Coronary artery (tissue), 2 donors: ENCODE measurements around the gene DROSHA.

Experiments used
- DNase-seq: peaks from one replicate; pipeline ENCODE4 v3.0.0-alpha.2; 2017; ENCODE audit warnings: low spot score
- H3K27ac ChIP-seq, 2 donors: fragments of 200-600 bp; sonication (generic); one replicate each; pipeline ENCODE4 v1.5.1; 2016 to 2019
- H3K4me3 ChIP-seq: fragments of 200-600 bp; sonication (generic); 2 replicates; pipeline ENCODE4 v1.5.1; 2016; ENCODE audit warnings: mild to moderate bottlenecking, moderate library complexity
- CTCF ChIP-seq: fragments of 200-600 bp; sonication (generic); IDR thresholded peaks from one replicate; pipeline ENCODE4 v1.5.1; 2019; ENCODE audit warnings: antibody characterized with exemption

The DROSHA gene

GRCh38 chr5:31530541-31531265, 1.2 kb downstream of the DROSHA start:
- no peak for TF ChIP-seq CTCF
- Histone ChIP-seq H3K27ac (no peak overlapping the region), H3K4me3 (peak overlapping the region; percentile 85)
- no peak for DNase-seq

- H3K4me3 ChIP-seq, result no peak overlapping the region
- no peak overlapping the region for H3K27ac ChIP-seq
- no peak for DNase-seq
- no peak for TF ChIP-seq CTCF
Measured at GRCh38 chr5:31523041-31523440, 8.9 kb downstream of the DROSHA start.

GRCh38 chr5:31516802-31517201, 15.1 kb downstream of the DROSHA start:
- TF ChIP-seq CTCF, result no peak

GRCh38 chr5:31511305-31511704, 20.6 kb downstream of the DROSHA start:
- TF ChIP-seq CTCF, result no peak
- no peak overlapping the region for H3K4me3 ChIP-seq
- no peak for DNase-seq
- H3K27ac ChIP-seq, result no peak overlapping the region

More at GRCh38 chr5:31516802-31517201, 15.1 kb downstream of the DROSHA start:
- Histone ChIP-seq H3K27ac (no peak overlapping the region), H3K4me3 (no peak overlapping the region)
- DNase-seq, result no peak

GRCh38 chr5:31504529-31504928, 27.4 kb downstream of the DROSHA start:
- Histone ChIP-seq H3K4me3 (no peak overlapping the region), H3K27ac (no peak overlapping the region)
- TF ChIP-seq CTCF, result no peak
- DNase-seq, result no peak

GRCh38 chr5:31502506-31502905, 29.4 kb downstream of the DROSHA start:
- Histone ChIP-seq H3K27ac (no peak overlapping the region), H3K4me3 (no peak overlapping the region)
- TF ChIP-seq CTCF, result no peak
- DNase-seq, result no peak

- Histone ChIP-seq H3K27ac (no peak overlapping the region), H3K4me3 (no peak overlapping the region)
- TF ChIP-seq CTCF, result no peak
- DNase-seq, result no peak
Measured at GRCh38 chr5:31500256-31500655, 31.6 kb downstream of the DROSHA start.
